ENCODE measurements around the gene AGAP2. TPM values are rescaled to one million over a fixed set of nuclear protein-coding genes. Genes with fewer than 3 reads are reported as not detected.
A peak's percentile ranks its signal among the peaks of the same experiment; 100 is the strongest.

The AGAP2 gene
- total and polyA plus RNA-seq, 9 of the 15 experiments (the other 6 are each of a cell fraction or from before 2014, with no cell fraction given), result 0.04 to 0.77 (median 0.28) TPM; not detected in 1

DNA sequence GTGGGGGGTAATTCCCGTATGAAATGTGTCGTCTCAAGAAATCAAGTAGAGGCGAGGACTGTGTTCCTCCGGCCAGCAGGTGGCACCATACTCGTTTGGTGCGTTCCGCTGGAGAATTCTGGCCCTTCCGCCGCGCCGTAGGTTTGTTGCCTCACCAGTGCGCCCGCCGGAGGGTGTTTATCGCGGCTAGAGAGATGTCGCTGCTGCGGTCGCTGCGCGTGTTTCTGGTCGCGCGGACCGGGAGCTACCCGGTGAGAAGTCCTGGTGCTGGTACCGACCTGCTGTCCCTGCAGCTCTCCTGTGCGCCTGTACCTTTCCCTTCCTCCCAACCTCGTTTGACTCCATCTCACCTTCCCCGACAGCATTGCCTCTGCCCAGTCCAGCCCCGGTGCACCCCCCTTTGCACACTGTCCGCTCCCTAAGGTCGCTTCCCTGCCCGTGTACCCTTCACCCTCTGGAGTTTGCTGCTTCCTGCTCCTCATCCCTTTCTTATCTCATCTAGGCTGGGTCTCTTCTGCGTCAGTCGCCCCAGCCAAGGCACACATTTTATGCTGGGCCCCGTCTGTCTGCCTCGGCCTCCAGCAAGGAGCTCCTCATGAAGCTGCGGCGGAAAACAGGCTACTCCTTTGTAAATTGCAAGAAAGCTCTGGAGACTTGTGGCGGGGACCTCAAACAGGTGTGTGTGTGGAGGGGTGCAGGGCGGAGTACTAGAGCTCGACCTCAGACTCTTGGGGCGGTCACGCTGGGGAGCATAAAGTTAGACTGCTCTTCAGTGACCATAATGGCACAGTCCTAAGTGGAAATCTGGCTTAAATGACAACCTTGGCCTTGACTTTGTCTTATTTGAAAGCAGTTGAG is 44.3 kb upstream of the AGAP2 start, which contains the start of gene TSFM (continued):
- TF ChIP-seq FOXM1 (IDR thresholded peaks at IDR 0.05; ENCODE audit: low read depth), result peak; percentile 64; the same call in 1 of the 2 replicates
- TF ChIP-seq FOXM1 (CRISPR knock-in tag; IDR thresholded peaks at IDR 0.05; ENCODE audit: low read depth), result no peak
- TF ChIP-seq PURB (CRISPR knock-in tag; IDR thresholded peaks at IDR 0.05; ENCODE audit: low read depth), result no peak
- TF ChIP-seq ZHX1 (conservative IDR thresholded peaks at IDR 0.05; ENCODE audit: low read length), result no peak
- TF ChIP-seq, protein P1, sequence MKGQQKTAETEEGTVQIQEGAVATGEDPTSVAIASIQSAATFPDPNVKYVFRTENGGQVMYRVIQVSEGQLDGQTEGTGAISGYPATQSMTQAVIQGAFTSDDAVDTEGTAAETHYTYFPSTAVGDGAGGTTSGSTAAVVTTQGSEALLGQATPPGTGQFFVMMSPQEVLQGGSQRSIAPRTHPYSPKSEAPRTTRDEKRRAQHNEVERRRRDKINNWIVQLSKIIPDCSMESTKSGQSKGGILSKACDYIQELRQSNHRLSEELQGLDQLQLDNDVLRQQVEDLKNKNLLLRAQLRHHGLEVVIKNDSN (CRISPR knock-in tag; IDR thresholded peaks at IDR 0.05), result 0 out of 2 replicates have a peak, but pooled peaks have one; percentile 20
- TF ChIP-seq FOXJ2 (tag; IDR thresholded peaks at IDR 0.05), result peak; percentile 56; the same call in 1 of the 2 replicates
- peak; percentile 2; the same call in 1 of the 2 replicates for TF ChIP-seq MAFK (IDR thresholded peaks at IDR 0.05; ENCODE audit: low read length)
- TF ChIP-seq ARNT (IDR thresholded peaks at IDR 0.05), result peak in 1 of 2 experiments; percentile 67; a peak in 1 of 4 replicates
- TF ChIP-seq NEUROD1 (IDR thresholded peaks at IDR 0.05; ENCODE audit: borderline replicate concordance, low read depth, low read length, partially characterized antibody), result peak; percentile 94
- TF ChIP-seq MEF2A (IDR thresholded peaks at IDR 0.05; ENCODE audit: control insufficient read depth, low read depth, low read length), result no peak
- 0 out of 2 replicates have a peak, but pooled peaks have one; percentile 61 for TF ChIP-seq IRF2 (CRISPR knock-in tag; IDR thresholded peaks at IDR 0.05)
- TF ChIP-seq TCF15 (CRISPR knock-in tag; IDR thresholded peaks at IDR 0.05), result no peak
- TF ChIP-seq, protein P2, sequence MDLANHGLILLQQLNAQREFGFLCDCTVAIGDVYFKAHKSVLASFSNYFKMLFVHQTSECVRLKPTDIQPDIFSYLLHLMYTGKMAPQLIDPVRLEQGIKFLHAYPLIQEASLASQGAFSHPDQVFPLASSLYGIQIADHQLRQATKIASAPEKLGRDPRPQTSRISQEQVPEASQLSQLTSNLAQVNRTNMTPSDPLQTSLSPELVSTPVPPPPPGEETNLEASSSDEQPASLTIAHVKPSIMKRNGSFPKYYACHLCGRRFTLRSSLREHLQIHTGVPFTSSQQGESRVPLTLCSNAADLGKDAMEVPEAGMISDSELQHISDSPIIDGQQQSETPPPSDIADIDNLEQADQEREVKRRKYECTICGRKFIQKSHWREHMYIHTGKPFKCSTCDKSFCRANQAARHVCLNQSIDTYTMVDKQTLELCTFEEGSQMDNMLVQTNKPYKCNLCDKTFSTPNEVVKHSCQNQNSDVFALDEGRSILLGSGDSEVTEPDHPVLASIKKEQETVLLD (IDR thresholded peaks at IDR 0.05), result peak; percentile 75; the same call in 1 of the 2 replicates
- TF ChIP-seq CCAR2 (IDR thresholded peaks at IDR 0.05; ENCODE audit: low read depth, low read length), result no peak
- TF ChIP-seq MECOM (CRISPR knock-in tag; IDR thresholded peaks at IDR 0.05), result no peak
- TF ChIP-seq ZNF785 (CRISPR knock-in tag; IDR thresholded peaks at IDR 0.05), result no peak
- TF ChIP-seq SRF (CRISPR knock-in tag; IDR thresholded peaks at IDR 0.05), result peak in 1 of 2 experiments; percentile 60; a peak in 2 of 4 replicates
- TF ChIP-seq, protein P3, sequence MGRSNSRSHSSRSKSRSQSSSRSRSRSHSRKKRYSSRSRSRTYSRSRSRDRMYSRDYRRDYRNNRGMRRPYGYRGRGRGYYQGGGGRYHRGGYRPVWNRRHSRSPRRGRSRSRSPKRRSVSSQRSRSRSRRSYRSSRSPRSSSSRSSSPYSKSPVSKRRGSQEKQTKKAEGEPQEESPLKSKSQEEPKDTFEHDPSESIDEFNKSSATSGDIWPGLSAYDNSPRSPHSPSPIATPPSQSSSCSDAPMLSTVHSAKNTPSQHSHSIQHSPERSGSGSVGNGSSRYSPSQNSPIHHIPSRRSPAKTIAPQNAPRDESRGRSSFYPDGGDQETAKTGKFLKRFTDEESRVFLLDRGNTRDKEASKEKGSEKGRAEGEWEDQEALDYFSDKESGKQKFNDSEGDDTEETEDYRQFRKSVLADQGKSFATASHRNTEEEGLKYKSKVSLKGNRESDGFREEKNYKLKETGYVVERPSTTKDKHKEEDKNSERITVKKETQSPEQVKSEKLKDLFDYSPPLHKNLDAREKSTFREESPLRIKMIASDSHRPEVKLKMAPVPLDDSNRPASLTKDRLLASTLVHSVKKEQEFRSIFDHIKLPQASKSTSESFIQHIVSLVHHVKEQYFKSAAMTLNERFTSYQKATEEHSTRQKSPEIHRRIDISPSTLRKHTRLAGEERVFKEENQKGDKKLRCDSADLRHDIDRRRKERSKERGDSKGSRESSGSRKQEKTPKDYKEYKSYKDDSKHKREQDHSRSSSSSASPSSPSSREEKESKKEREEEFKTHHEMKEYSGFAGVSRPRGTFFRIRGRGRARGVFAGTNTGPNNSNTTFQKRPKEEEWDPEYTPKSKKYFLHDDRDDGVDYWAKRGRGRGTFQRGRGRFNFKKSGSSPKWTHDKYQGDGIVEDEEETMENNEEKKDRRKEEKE (IDR thresholded peaks at IDR 0.05; ENCODE audit: borderline replicate concordance in 1 of 2, control insufficient read depth in 1 of 2, low read depth in 2 of 2, low read length in 1 of 2), result peak in 1 of 2 experiments; percentile 91; a peak in 1 of 4 replicates
